ENCODE data around the gene CSF1.
"Not testable (repeated sequence)": the region's sequence is repeated elsewhere in the genome, so short reads cannot be mapped to it uniquely, and the experiment has no call there.

CSF1 gene

GRCh38 chr1:109903376-109903930 lies 7.2 kb upstream of the CSF1 start:
- no peak for DNase-seq

DNA sequence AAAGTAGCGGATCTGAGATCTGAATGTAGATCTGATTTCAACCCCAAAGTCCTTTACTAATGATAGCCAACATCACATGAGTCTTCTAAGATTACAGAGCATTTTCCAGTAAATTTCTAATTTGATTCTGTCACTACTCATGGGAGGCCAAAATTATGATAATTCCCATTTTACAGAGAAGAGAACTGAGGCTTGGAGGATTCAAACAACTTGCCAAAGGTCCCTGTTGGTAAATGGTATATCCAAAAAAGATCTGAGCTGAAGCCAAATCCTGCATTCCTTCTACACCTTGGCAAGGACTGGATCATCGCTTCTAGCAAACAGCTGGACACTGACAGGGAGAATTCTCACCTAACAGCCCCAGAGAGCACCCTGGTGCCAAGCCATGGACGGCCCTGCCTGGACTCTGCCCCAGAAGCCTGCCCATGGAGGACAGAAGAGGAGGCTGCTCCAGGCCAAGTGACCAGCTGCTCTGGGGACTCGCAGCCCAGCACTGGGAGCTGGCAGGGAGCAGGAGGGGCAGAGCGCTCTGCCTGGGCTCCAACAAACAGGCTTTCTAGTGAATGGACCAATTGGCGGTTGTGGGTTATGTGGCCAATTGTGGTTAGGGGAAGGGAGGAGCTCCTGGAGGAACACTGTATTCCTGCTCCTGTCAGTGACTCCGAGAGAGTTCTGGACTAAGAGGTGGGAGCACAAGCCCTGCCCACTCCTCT lies 6.4 kb upstream of the CSF1 start:
- no peak for DNase-seq

DNA sequence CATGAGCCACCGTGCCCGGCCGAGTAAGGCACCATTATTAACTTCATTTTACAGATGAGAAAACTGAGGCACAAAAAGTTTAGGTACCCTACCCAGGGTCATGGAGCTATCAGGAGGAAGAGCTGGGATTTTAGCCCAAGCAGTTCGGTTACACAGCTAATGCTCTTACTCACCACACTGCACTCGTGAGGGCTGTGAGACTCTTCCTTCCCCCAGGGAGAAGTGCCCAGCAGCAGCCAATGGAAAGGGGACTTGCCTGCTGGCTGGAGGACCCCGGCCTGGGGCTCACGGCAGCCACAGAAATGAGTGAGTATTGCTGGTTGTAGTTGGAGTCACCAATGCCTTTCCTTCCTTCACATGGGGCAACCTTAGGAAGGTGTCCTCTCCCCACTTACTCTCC lies 5.2 kb upstream of the CSF1 start:
- DNase-seq = no peak

DNA sequence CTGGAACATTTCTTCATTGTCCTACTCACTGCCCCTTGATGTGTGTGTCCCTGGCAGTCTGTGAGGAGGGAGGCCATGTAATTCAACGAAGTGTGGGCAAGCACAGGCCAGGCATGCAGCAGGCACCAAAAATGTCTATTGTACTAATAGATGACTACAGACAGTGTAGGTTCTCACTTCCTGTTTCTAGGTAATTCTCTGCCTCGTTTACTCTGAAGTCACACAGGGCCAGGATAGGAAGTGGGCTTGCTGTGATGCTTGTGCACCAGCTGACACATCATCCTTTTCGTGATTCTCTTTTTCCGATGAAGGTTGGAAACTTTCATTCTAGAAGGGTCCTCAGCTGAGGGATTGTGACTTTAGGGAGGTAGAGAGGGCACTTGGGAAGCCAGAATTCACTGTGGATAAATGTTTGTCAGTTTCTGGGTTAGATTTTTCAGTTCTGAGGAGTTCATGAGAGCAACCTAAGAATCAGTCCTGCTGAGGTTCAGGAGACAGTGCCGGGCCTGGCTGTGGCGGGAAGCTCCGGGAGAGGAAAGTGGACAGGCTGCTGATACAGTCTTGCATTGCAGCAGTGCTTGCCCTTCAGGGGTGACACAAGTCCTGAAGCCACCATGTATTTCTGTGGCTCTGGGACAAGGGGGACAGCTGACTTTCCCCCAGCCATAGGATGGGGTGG lies 4.3 kb upstream of the CSF1 start:
- no peak for DNase-seq

GRCh38 chr1:109906839-109907180 lies 3.8 kb upstream of the CSF1 start:
- DNase-seq = no peak

GRCh38 chr1:109907190-109907774 lies 3.4 kb upstream of the CSF1 start:
- no peak for DNase-seq

DNA sequence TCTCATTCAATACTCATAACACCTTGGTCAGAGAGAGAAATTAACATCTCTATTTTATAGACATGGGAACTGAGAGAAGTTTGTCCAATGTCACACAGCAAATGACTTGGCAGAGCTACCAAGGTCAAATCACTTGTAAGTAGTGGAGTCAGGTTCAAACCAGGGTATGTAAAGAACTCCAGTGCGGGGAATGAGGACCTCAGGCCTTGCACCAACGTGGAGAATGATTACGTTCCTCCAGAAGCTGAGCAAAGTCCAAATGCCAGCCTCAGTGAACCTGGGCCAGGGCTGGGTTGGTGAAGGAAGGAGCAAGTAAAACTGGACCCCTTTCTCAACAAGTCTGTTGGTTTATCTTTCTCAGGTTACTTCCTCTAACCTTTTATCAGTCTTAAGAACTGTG lies 1.8 kb upstream of the CSF1 start:
- DNase-seq = no peak

DNA sequence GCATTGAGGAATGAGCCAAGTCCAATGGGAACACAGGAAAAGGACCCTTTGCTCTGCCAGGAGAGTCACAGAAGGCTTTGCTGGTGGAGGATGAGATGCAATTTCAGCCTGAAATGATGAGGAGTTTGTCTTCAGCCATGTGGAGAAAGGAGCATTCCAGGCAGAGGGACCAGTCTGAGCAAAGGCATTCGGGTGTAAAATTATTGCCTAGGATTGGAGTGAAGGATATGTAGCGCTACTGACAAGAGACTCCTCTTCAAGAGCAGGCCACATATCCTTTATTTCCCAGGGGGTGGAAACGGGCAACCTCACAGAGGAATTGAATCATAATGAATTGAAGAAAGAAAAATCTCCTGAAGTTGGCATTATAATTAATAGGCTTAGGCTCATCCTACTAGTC lies 1.1 kb upstream of the CSF1 start:
- no peak for DNase-seq

DNA sequence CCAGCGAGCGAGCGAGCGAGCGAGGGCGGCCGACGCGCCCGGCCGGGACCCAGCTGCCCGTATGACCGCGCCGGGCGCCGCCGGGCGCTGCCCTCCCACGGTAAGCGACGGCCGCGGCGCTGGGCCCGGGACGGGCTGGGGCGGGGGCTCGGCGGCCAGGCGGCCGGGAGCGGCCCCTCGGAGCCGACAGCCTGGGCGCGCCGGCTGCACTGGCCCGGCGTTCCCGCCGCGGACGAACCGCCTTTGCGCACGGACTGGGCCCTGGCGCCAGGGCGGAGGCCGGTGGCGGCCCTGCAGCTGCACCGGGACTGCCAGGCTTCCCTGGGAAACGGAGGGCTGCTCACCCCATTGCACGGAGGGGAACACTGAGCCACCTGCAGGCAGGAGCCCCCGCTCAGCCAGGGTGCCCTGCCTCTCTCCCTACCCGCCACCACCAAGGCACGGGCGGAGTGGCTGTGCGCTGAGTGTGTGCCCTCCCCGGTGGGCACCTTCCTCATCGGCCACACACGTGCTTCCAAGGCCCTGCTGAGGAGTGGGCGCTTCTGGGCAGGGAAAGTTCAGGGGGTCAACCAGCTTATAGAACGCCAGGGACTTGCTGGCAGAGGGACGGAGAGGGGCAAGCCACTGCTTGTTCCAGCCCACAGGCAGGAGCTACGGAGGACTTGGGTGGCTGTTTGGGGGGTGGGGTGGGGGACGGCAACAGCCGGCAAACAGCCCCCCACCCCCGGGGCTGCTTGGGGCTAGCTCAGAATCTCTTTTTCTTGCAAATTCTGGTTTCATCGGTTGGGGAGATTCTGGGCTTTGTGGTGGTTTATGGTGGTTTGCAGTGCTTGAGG lies 532 bp downstream of the CSF1 start:
- no peak for DNase-seq

- no peak for DNase-seq
Measured at GRCh38 chr1:109912214-109912861, 1.7 kb downstream of the CSF1 start.

DNA sequence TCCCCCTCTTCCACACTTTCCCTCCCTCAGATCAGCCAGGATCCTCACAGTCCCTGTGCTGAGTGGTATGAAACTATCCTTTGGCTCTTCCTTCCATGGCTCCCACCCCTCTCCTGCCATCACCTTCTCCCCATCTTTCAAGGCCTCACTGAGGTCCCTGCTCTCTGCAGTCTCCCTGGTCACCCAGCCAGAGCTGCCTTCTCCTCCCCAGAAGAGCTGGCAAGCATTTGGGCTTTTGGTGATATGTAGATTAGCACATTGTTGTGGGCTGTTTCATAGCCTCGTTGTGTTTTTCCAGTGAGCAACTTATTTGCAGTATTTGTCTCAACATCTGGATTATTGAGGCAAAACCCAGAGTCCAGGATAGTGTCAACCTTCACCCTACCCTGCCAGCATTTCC lies 2.2 kb downstream of the CSF1 start:
- no peak for DNase-seq

DNA sequence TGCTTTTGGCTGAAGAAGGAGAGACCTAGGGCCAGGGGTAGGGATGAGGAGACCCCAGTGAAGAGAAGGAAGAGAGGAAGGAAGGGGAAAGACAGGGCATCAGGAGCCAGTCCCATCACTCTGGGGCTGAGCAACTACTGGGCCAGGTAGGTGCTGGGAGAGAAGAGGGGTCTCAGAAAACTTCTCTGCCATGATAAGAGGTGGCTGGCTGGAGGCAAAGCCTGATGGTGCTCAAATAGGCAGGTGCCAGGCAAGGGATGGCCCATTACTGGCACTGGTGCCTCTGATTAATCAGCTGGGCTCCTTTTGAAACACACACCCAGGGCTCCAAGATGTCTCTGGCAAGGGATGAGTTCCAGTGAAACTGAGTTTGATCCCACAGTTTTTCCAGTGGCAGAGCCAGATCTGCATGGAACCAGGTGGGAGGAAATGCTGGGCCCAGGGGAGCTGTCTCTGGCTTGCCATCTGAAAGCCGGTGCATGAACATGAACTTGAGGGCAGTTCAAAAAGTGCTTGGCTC lies 2.8 kb downstream of the CSF1 start:
- DNase-seq = no peak

DNA sequence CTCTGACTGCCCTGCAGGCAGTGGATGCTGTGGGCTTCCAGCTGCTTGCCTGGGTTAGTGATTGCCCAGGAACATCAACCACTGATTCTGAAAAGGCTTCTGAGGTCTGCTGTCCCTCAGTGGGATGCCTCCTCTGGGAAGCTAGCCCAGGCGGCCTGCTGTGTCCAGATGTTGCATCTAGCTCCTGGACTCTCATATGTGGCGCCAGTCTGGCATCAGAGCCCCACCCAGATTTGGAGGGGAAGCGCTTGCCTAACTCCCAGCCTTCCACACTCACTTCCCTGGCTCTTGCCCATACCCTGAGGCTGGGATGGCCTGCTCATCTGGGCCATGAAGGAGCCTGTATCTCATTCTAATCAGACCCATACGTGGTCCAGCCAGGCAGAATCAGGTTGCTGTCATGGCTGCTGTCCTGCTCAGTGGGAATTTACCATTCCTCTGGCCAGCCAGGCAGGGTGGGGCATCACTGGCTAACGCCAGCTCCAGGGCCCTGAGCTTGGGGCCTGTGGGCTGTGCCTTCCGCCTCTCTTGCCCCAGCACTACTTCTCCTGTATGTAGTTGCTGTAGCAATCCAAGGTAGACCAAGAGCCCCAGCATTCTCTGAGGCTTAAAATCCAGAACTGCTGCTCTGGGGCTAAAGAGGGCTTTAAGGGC lies 4.1 kb downstream of the CSF1 start:
- no peak for DNase-seq

DNA sequence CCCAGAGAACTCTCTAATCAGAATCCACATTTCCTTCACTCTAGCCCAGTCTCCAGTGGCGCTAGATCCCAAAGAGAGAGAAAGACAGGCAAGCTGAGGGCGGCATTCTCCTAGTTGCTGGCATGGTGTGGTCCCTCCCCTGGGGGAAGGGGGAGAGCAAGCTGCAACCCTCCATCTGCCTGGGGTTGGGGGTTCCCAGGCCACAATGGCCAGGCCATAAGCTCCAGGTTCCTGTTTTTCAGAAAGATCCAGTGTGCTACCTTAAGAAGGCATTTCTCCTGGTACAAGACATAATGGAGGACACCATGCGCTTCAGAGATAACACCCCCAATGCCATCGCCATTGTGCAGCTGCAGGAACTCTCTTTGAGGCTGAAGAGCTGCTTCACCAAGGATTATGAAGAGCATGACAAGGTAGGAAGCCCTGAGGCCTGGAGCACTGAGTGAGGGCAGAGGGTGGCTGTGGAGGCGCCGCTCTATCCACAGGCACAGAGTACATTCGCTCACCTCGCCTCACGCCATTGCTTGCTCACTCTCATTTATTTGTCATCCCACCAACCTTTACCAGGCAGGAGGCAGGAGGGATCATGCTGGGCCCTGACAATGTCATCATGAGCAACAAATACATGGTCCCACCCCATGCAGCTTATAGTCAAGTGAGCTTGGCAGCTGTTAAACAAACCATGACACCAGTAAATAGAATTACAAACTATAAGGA lies 6.6 kb downstream of the CSF1 start:
- DNase-seq = no peak

GRCh38 chr1:109917768-109918606 lies 7.3 kb downstream of the CSF1 start:
- no peak for DNase-seq

- DNase-seq = no peak
Measured at GRCh38 chr1:109918671-109919070, 8.0 kb downstream of the CSF1 start.

GRCh38 chr1:109919303-109919702 lies 8.7 kb downstream of the CSF1 start:
- no peak for DNase-seq

DNA sequence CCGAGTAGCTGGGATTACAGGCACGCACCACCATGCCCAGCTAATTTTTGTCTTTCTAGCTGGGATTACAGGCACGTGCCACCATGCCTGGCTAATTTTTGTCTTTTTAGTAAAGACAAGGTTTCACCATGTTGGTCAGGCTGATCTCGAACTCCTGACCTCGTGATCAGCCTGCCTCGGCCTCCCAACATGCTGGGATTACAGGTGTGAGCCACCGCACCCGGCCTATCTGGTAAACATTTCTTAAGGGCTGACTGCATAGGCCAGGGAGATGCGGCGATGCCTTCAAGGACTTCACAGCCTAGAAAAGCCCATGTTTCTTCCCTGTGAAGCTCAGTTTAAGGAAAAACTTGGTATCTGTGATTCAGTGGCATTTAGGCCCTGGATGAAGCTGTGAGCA lies 9.7 kb downstream of the CSF1 start:
- DNase-seq = not testable (repeated sequence)

- DNase-seq = no peak
Measured at GRCh38 chr1:109922326-109922725, 11.7 kb downstream of the CSF1 start.

Measured in NCI-H510A (cell line).